Measurements from ENCODE around the gene DZANK1. TPM values are rescaled to one million over a fixed set of nuclear protein-coding genes. Genes with fewer than 3 reads are reported as not detected.
"Not testable (repeated sequence)": the region's sequence is repeated elsewhere in the genome, so short reads cannot be mapped to it uniquely, and the experiment has no call there.

Gene DZANK1
- total RNA-seq, 2 donors from 2014 or later, result 0.41 to 0.83 TPM

DNA sequence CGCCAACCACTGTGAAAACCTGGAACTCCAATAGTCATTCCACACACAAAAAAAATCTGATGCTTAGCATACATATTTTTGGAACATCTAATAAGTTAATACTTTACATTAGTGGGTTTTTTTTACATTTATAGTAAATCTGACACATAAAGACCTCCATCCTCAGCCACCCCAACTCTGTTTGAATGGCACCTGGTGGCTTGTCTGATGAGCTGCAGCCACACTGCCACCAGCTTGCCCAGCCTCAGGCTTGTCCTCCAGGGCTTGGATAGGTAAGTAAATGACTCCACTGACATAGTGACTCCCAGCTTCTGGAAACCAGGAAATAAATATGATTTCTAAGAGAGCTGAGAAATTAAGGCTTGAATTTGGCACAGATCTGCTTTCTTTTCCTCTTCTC lies 107.0 kb downstream of the DZANK1 start:
- Histone ChIP-seq H3K36me3 (no peaks in the 10 kb centered on the region), H3K27ac (no peak overlapping the region), H3K27me3 (no peaks in the 10 kb centered on the region), H3K9me3 (peaks cover 0 to 2% of the 10 kb centered on the region in 2 donors), H3K4me3 (no peak overlapping the region), H3K4me1 (no peaks in the 10 kb centered on the region)
- TF ChIP-seq, protein P1, sequence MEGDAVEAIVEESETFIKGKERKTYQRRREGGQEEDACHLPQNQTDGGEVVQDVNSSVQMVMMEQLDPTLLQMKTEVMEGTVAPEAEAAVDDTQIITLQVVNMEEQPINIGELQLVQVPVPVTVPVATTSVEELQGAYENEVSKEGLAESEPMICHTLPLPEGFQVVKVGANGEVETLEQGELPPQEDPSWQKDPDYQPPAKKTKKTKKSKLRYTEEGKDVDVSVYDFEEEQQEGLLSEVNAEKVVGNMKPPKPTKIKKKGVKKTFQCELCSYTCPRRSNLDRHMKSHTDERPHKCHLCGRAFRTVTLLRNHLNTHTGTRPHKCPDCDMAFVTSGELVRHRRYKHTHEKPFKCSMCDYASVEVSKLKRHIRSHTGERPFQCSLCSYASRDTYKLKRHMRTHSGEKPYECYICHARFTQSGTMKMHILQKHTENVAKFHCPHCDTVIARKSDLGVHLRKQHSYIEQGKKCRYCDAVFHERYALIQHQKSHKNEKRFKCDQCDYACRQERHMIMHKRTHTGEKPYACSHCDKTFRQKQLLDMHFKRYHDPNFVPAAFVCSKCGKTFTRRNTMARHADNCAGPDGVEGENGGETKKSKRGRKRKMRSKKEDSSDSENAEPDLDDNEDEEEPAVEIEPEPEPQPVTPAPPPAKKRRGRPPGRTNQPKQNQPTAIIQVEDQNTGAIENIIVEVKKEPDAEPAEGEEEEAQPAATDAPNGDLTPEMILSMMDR (IDR thresholded peaks at IDR 0.05), result no peak
- no peak for DNase-seq (ENCODE audit: low spot score)

DNA sequence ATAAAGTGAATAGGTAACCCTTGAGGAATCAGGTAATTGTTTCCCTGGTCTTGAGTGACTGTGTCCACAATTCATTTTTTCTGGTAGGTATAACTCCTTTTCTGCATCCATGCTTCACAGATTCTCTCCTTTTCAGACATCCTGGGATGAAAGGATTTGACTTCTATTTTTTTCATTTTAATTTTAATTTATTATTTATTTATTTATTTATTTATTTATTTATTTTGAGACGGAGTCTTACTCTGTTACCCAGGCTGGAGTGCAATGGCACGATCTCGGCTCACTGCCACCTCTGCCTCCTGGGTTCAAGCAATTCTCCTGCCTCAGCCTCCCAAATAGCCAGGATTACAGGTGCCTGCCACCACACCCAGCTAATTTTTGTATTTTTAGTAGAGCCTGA lies 117.1 kb downstream of the DZANK1 start:
- H3K4me1 ChIP-seq, H3K27me3 ChIP-seq, H3K36me3 ChIP-seq: not testable (repeated sequence)

More for the DNA sequence above, 117.1 kb downstream of the DZANK1 start:
- H3K4me3 ChIP-seq; H3K9me3 ChIP-seq; DNase-seq (ENCODE audit: low spot score); H3K27ac ChIP-seq: not testable (repeated sequence)

MicroRNAs within 50 kb of the gene (microRNA counts, 767-probe panel; counts per million panel counts)
- microRNA hsa-miR-3192, result 0 to 31.0 counts per million in 2 donors

Small RNA genes lying within 50 kb of the gene (microRNA-seq; reads per million reads assigned to microRNA genes)
- 0 reads per million in 2 donors for gene MIR3192 (ENCODE audit: borderline number of aligned reads in 2 of 2, borderline replicate concordance in 1 of 2)

Other genes with a start within 250 kb of the DZANK1 start
- 10 to 100 TPM in 1 of 2 donors, 1 to 10 TPM in 1; 3.0 to 11.6 TPM for gene ZNF133, start 178.5 kb downstream of the DZANK1 start, total RNA-seq
- 1 to 10 TPM; 5.5 to 5.9 TPM for gene POLR3F, start 360 bp upstream of the DZANK1 start, total RNA-seq
- 1 to 10 TPM; 8.6 to 9.1 TPM for gene RBBP9, start 30.2 kb upstream of the DZANK1 start, total RNA-seq
- gene SEC23B, start 40.9 kb upstream of the DZANK1 start, total RNA-seq, result 10 to 100 TPM in 1 of 2 donors, 1 to 10 TPM in 1; 6.8 to 19.1 TPM
- gene SMIM26, start 100.4 kb upstream of the DZANK1 start, total RNA-seq, result 100 to 1,000 TPM; 165 to 170 TPM
- gene DTD1, start 121.0 kb upstream of the DZANK1 start, total RNA-seq, result 10 to 100 TPM; 15.5 to 16.9 TPM